ENCODE measurements around the gene RABGAP1L. TPM values are rescaled to one million over a fixed set of nuclear protein-coding genes. Genes with fewer than 3 reads are reported as not detected.

RABGAP1L gene
- total and polyA plus RNA-seq, 11 donors = 18.6 to 195 (median 98.4) TPM

GRCh38 chr1:174828264-174828663 is 668.9 kb downstream of the RABGAP1L start:
- Histone ChIP-seq H3K27me3 (no peaks in the 10 kb centered on the region), H3K4me1 (peaks cover 0 to 16% (median 0%) of the 10 kb centered on the region in 12 donors), H3K9me3 (no peaks in the 10 kb centered on the region), H3K36me3 (peaks cover 0 to 7% (median 0%) of the 10 kb centered on the region in 9 donors), H3K4me3 (no peak overlapping the region), H3K27ac (no peak overlapping the region)
- no peak for DNase-seq
- no peak for ATAC-seq
- 91 to 97% (median 95%) methylated on average over 3 of the region's 3 CpGs for WGBS, 4 donors
- intact Hi-C loops (cut with DNase I) = no loop called here
- no peak for TF ChIP-seq CTCF (IDR thresholded peaks at IDR 0.05)
- TF ChIP-seq POLR2A (IDR thresholded peaks at IDR 0.05) = no peak

GRCh38 chr1:174829990-174830389 is 670.7 kb downstream of the RABGAP1L start:
- DNase-seq (no peak), ATAC-seq (no peak)
- Histone ChIP-seq H3K27ac (no peak overlapping the region), H3K4me1 (peaks cover 0 to 12% (median 0%) of the 10 kb centered on the region in 12 donors), H3K4me3 (no peak overlapping the region), H3K36me3 (peaks cover 0 to 7% (median 0%) of the 10 kb centered on the region in 9 donors), H3K9me3 (no peaks in the 10 kb centered on the region), H3K27me3 (no peaks in the 10 kb centered on the region)
- TF ChIP-seq POLR2A (IDR thresholded peaks at IDR 0.05) (no peak), CTCF (IDR thresholded peaks at IDR 0.05) (no peak)
- 94 to 95% (median 95%) methylated on average over 1 of the region's 1 CpG for WGBS, 4 donors
- intact Hi-C loops (cut with DNase I) = no loop called here

- Histone ChIP-seq H3K27me3 (no peaks in the 10 kb centered on the region), H3K4me1 (peaks cover 0 to 15% (median 0%) of the 10 kb centered on the region in 12 donors), H3K4me3 (no peak overlapping the region), H3K9me3 (no peaks in the 10 kb centered on the region), H3K27ac (peak overlapping the region in 2 of 12 donors; percentile 23 to 24), H3K36me3 (no peaks in the 10 kb centered on the region)
- intact Hi-C loops (cut with DNase I) = no loop called here
- WGBS, 4 donors = 61 to 73% (median 68%) methylated on average over 4 of the region's 4 CpGs
- ATAC-seq = peak; percentile 45 to 80 (median 72)
- no peak for TF ChIP-seq CTCF (IDR thresholded peaks at IDR 0.05)
- TF ChIP-seq POLR2A (IDR thresholded peaks at IDR 0.05) = no peak
- DNase-seq = no peak
These were observed 677.2 kb downstream of the RABGAP1L start for GRCh38 chr1:174836543-174836942.

GRCh38 chr1:174837386-174837785 is 678.1 kb downstream of the RABGAP1L start:
- no peak overlapping the region for H3K4me3 ChIP-seq
- H3K27ac ChIP-seq = no peak overlapping the region
- intact Hi-C loops (cut with DNase I) = no loop called here
- ATAC-seq = no peak
- TF ChIP-seq CTCF (IDR thresholded peaks at IDR 0.05) = no peak
- no peak for TF ChIP-seq POLR2A (IDR thresholded peaks at IDR 0.05)
- no peak for DNase-seq
- no peaks in the 10 kb centered on the region for H3K36me3 ChIP-seq
- peaks cover 0 to 15% (median 0%) of the 10 kb centered on the region in 12 donors for H3K4me1 ChIP-seq
- no peaks in the 10 kb centered on the region for H3K27me3 ChIP-seq
- no peaks in the 10 kb centered on the region for H3K9me3 ChIP-seq
